Esophagus muscularis mucosa (tissue), 4 donors: ENCODE results near the gene ZNF780A. TPM values are rescaled to one million over a fixed set of nuclear protein-coding genes. Genes with fewer than 3 reads are reported as not detected.

Experiments used
- DNase-seq: peaks from one replicate; pipeline ENCODE4 v3.0.0-alpha.2; 2017; ENCODE audit errors: extremely low spot score
- H3K27ac ChIP-seq, 4 donors: fragments of 200-600 bp; sonication (generic); replicated peaks in 1 of 4; 1 replicate in 3 of 4; 2 replicates in 1 of 4; pipeline ENCODE4 v1.5.1; 2016 to 2019; ENCODE audit warnings: mild to moderate bottlenecking in 1 of 4
- H3K27me3 ChIP-seq, 4 donors: fragments of 200-600 bp; sonication (generic); one replicate each; pipeline versions ENCODE4 v1.5.1 to v1.6.0; 2016 to 2019
- H3K36me3 ChIP-seq, 4 donors: fragments of 200-600 bp; sonication (generic); one replicate each; pipeline ENCODE4 v1.5.1; 2016 to 2019
- H3K4me1 ChIP-seq, 4 donors: fragments of 200-600 bp; sonication (generic); one replicate each; pipeline ENCODE4 v1.5.1; 2016 to 2019
- H3K4me3 ChIP-seq, 4 donors: fragments of 200-600 bp; sonication (generic); 1 replicate in 2 of 4; 2 replicates in 2 of 4; pipeline ENCODE4 v1.5.1; 2016 to 2019; ENCODE audit warnings: mild to moderate bottlenecking in 4 of 4, moderate library complexity in 1 of 4
- H3K9me3 ChIP-seq, 4 donors: fragments of 200-600 bp; sonication (generic); 1 replicate in 3 of 4; 2 replicates in 1 of 4; pipeline ENCODE4 v1.5.1; 2016 to 2019
- CTCF ChIP-seq, 3 experiments: fragments of 200-600 bp in 2 of 3; fragments of 450-650 bp in 1 of 3; sonication (generic) in 2 of 3; IDR thresholded peaks; one replicate each; pipeline ENCODE4 v1.5.1; 2017 to 2019; ENCODE audit warnings: antibody characterized with exemption in 3 of 3, mild to moderate bottlenecking in 2 of 3, moderate library complexity in 1 of 3
- EP300 ChIP-seq: sonication (generic); formaldehyde crosslinking; IDR thresholded peaks from one replicate; pipeline ENCODE4 v1.6.1; 2017; ENCODE audit warnings: antibody characterized with exemption
- POLR2A ChIP-seq: fragments of 450-650 bp; IDR thresholded peaks from one replicate; pipeline ENCODE4 v1.6.1; 2017; ENCODE audit warnings: antibody characterized with exemption, moderate library complexity, mild to moderate bottlenecking, low read depth
- POLR2AphosphoS5 ChIP-seq, 2 donors: sonication (generic); formaldehyde crosslinking; IDR thresholded peaks; one replicate each; pipeline ENCODE4 v1.6.1; 2017; ENCODE audit warnings: antibody characterized with exemption in 2 of 2
- WGBS: methylation state at CpG from one replicate; pipeline ENCODE4 v1.1.5; 2018; 5-methylcytosine and 5-hydroxymethylcytosine counted together
- intact Hi-C: fragments of 100-400 bp; cut with DNase I; formaldehyde crosslinking; loops from one replicate; pipeline ENCODE4 v1.15.1; 2023
- total RNA-seq, 4 donors: library from RNA; depleted of rRNA; stranded (reverse); fragments of >200 nt; gene quantifications; one replicate each; pipeline versions ENCODE4 v1.1.0 to v1.2.1, GENCODE V29; 2016

The ZNF780A gene
- 10 to 100 TPM; 10.6 to 19.1 (median 14.9) TPM for total RNA-seq

- intact Hi-C loops, result no loop called here
- peak; percentile 94 for DNase-seq
- no peaks in the 10 kb centered on the region for H3K9me3 ChIP-seq
- peak within 1 kb of the TSS; percentile 74 to 92 (median 88) for H3K4me3 ChIP-seq
- WGBS, result under 1% methylated on average over 35 of the region's 47 CpGs
- TF ChIP-seq EP300 (no peak), CTCF (IDR thresholded peaks at IDR 0.05) (peak in 1 of 3 experiments; percentile 5), POLR2AphosphoS5 (IDR thresholded peaks at IDR 0.05) (peak; percentile 67 to 83), POLR2A (no peak)
- peaks cover 0 to 8% (median 0%) of the 10 kb centered on the region in 4 donors for H3K27me3 ChIP-seq
- no peaks in the 10 kb centered on the region for H3K36me3 ChIP-seq
- H3K4me1 ChIP-seq, result peaks cover 11 to 28% (median 15%) of the 10 kb centered on the region in 4 donors
- H3K27ac ChIP-seq, result peak within 1 kb of the TSS; percentile 90 to 93 (median 90)
Observed at GRCh38 chr19:40090241-40091204, at the start of gene ZNF780A. ZNF780A (minus strand) TSS chr19:40090943; CDS start chr19:40084753, 6,190 bp downstream.

GRCh38 chr19:40139533-40140287 lies 49.0 kb upstream of the ZNF780A start:
- H3K4me3 ChIP-seq, result no peak overlapping the region
- TF ChIP-seq POLR2AphosphoS5 (IDR thresholded peaks at IDR 0.05) (no peak), EP300 (no peak), CTCF (IDR thresholded peaks at IDR 0.05) (peak; percentile 59 to 74 (median 69)), POLR2A (no peak)
- peak; percentile 80 for DNase-seq
- H3K27ac ChIP-seq, result no peak overlapping the region
- H3K27me3 ChIP-seq, result peaks cover 0 to 37% (median 0%) of the 10 kb centered on the region in 4 donors
- intact Hi-C loops, result loop anchor here (1.0 kb wide), 1 partner anchor 83 kb away; no protein-coding TSS in a partner anchor
- peaks cover 0 to 7% (median 1%) of the 10 kb centered on the region in 4 donors for H3K9me3 ChIP-seq
- H3K36me3 ChIP-seq, result no peaks in the 10 kb centered on the region
- peaks cover 0 to 5% (median 0%) of the 10 kb centered on the region in 4 donors for H3K4me1 ChIP-seq
- WGBS, result 28% methylated on average over 7 of the region's 7 CpGs

- peaks cover 0 to 7% (median 1%) of the 10 kb centered on the region in 4 donors for H3K9me3 ChIP-seq
- peaks cover 0 to 59% (median 0%) of the 10 kb centered on the region in 4 donors for H3K27me3 ChIP-seq
- DNase-seq, result peak; percentile 37
- WGBS, result 82% methylated on average over 5 of the region's 5 CpGs
- TF ChIP-seq EP300, result no peak
- TF ChIP-seq CTCF (IDR thresholded peaks at IDR 0.05), result no peak
- no peak for TF ChIP-seq POLR2A
- no peak for TF ChIP-seq POLR2AphosphoS5 (IDR thresholded peaks at IDR 0.05)
- no peaks in the 10 kb centered on the region for H3K36me3 ChIP-seq
- no peaks in the 10 kb centered on the region for H3K4me1 ChIP-seq
- no peak overlapping the region for H3K27ac ChIP-seq
- no peak overlapping the region for H3K4me3 ChIP-seq
- intact Hi-C loops, result no loop called here
Observed at GRCh38 chr19:40136818-40137217, 46.1 kb upstream of the ZNF780A start.

GRCh38 chr19:40134866-40135265 lies 44.1 kb upstream of the ZNF780A start:
- H3K27ac ChIP-seq, result no peak overlapping the region
- no peaks in the 10 kb centered on the region for H3K4me1 ChIP-seq
- H3K36me3 ChIP-seq, result no peaks in the 10 kb centered on the region
- no peak overlapping the region for H3K4me3 ChIP-seq
- no peak for DNase-seq
- TF ChIP-seq POLR2AphosphoS5 (IDR thresholded peaks at IDR 0.05) (no peak), POLR2A (no peak), CTCF (IDR thresholded peaks at IDR 0.05) (no peak), EP300 (no peak)
- H3K27me3 ChIP-seq, result peaks cover 0 to 54% (median 0%) of the 10 kb centered on the region in 4 donors
- intact Hi-C loops, result no loop called here
- peaks cover 0 to 7% (median 3%) of the 10 kb centered on the region in 4 donors for H3K9me3 ChIP-seq
